Skeletal muscle cell (primary cell): Measurements from ENCODE around the gene PEX11B.
A peak's percentile ranks its signal among the peaks of the same experiment; 100 is the strongest.

ENCODE experiments used
- DNase-seq: peaks from one replicate; pipeline ENCODE4 v3.0.0-alpha.2; 2010; ENCODE audit warnings: low read depth
- H3K4me3 ChIP-seq: 2 replicates; pipeline ENCODE4 v1.5.1; 2011; ENCODE audit warnings: low read depth, mild to moderate bottlenecking, control low read depth, low read length, moderate library complexity

The PEX11B gene

DNA sequence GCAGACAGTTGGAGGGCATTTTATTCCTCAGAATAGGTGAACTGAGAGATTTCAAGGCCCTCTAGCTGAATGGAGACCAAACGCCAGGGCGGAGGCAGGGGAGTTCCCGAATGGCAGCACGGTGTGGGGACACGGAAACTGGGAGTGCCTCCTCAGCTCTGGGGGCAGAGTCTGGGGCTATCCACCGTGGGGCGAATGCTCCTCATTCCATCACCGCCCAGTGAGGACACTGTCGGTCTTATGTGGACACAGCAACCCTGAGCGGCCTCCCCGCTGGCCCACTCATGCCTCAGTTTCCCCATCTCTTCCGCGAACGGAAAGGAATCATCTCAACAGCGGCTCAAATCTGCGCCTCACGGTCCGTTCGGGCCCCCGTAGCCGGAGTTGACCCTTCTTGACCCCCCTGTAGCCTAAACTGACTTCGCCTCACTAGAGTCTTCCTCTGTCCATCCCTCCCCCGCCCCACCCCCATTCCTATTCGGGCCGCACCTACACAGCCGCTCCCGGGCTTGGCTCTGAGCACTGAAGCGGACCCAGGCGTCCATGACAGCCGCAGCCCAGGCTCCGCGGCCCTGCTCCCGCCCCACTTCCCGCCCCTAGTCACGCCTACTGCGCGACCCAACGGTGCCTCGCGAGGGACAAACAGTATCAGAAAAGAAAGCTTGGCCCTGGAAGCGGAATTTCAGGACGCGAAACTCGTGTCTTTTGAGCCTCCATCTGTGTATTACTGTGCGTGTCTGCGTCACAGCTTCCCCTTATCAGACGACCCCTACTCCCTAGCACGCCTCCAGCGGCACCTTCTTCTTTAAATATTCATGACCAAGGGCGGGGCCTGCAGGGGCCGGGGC lies at the start of gene PEX11B:
Gene PEX11B, minus strand, starts transcription at position 574 of the 848 bp plus-strand sequence. Its CDS starts 29 bp downstream, at position 545.
- peak; percentile 54 for DNase-seq
- peak within 1 kb of the TSS; percentile 96 for H3K4me3 ChIP-seq

GRCh38 chr1:145967288-145967687 lies 48.8 kb upstream of the PEX11B start:
- H3K4me3 ChIP-seq: no peak overlapping the region
- DNase-seq: no peak

- no peak for DNase-seq
- peak overlapping the region; percentile 74 for H3K4me3 ChIP-seq
These were observed 46.7 kb upstream of the PEX11B start for GRCh38 chr1:145965119-145965744.

GRCh38 chr1:145964328-145965118 lies 46.0 kb upstream of the PEX11B start, which contains the start of the genes ANKRD34A and POLR3GL:
Gene ANKRD34A, minus strand, starts transcription at chr1:145964575. Its CDS starts 2,816 bp downstream, at chr1:145961759.
Gene POLR3GL, plus strand, starts transcription at chr1:145964690. Its CDS starts 10,176 bp downstream, at chr1:145974866.
- H3K4me3 ChIP-seq: peak within 1 kb of the TSS; percentile 74
- DNase-seq: peak; percentile 71

- DNase-seq: no peak
- peak overlapping the region; percentile 74 for H3K4me3 ChIP-seq
These were observed 44.9 kb upstream of the PEX11B start for GRCh38 chr1:145963265-145964019.

- peak overlapping the region; percentile 64 for H3K4me3 ChIP-seq
- no peak for DNase-seq
These were observed 43.9 kb upstream of the PEX11B start for GRCh38 chr1:145962157-145963102.

DNA sequence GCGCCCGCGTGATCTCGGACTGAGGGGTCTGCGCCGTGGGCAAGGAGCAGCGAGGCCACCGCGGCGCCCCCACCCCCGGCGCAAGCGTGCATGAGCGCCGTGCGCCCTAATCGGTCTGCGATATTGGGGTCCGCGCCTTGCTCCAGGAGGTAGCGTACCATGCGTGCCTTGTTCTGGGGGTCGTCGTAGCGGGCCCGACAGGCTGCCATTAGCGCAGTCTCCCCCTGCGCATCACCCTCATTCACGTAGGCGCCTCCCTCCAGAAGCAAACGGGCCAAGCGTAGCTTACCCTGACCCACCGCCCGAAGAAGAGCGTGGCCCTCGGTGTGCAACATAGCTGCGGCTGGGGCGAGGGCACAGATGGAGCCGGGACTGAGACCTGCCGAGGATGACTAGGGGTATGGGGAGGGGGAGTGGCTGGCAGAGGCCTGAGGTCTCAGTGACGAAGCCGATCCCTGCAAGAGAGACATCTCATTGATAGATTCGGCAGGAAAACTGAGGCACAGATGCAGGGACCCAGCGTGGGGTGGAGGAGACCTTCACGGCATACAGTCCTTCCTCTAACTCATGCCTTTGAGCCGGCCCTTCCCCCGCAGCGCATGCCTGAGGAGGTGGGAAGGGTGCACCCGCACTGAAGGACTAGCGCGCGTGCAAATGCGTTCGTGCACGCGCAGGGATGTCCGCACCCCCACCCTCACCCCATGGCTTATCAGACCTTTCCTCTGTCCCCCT lies 43.1 kb upstream of the PEX11B start:
- no peak for DNase-seq
- H3K4me3 ChIP-seq: peak overlapping the region; percentile 64

- peak overlapping the region; percentile 64 for H3K4me3 ChIP-seq
These were observed 42.5 kb upstream of the PEX11B start for GRCh38 chr1:145961109-145961424.

DNA sequence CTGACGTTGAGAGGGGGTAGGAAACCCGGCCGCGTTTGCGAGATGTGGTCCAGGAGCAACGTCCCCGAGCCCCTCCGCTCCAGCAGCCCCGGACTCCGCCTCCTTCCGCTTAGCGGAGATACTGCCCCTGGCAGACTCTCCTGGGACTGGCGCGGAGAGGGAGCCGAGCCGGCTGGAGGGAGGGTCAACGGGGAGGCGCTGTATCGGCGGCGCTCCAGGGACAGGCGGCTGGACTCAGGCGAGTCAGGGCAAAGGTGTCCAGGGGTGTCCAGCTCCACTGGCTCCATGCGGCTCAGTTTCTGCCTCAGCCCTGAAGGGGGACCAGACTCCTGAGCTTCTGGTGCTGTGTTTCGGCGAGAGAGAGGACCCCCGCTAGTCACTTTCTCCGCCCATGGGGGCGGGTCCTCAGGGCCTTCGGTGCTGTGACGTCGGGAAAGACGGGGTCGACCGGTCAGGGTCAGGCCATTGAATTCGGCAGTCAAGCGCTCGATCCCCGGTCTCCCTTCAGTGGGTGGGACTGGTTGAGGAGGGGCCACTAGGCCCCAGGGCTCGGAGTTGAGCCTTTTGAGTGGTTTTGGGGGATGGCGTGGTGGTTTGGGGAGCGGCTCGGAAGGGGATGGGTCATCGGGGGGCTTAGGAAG lies 42.1 kb upstream of the PEX11B start:
- peak overlapping the region; percentile 64 for H3K4me3 ChIP-seq
- DNase-seq: no peak

More at GRCh38 chr1:145961109-145961424, 42.5 kb upstream of the PEX11B start:
- DNase-seq: no peak

GRCh38 chr1:145959957-145960467 lies 41.5 kb upstream of the PEX11B start:
- DNase-seq: no peak
- peak overlapping the region; percentile 64 for H3K4me3 ChIP-seq

DNA sequence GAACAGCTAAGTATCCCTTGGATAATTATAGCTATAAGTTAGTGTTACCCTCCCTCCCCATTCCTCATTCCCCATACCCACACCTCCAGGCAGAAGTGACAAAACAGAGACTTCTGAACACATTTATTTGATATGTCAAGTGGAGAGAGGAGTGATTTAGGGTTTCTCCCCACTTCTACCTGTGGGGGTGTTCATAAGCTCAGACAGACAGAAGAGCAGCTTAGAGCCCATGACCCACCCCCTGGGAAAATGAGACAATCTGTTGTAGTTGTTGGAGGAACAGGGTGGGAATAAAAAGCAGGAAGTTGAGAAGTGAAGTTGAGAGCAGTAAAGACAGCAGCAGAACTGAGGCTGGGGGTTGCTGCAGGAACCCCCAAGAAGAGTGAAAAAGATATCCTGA lies 40.8 kb upstream of the PEX11B start:
- no peak overlapping the region for H3K4me3 ChIP-seq

GRCh38 chr1:145958734-145959133 lies 40.2 kb upstream of the PEX11B start:
- no peak for DNase-seq
- H3K4me3 ChIP-seq: no peak overlapping the region

More for the DNA sequence above, 40.8 kb upstream of the PEX11B start:
- DNase-seq: no peak

GRCh38 chr1:145957443-145958319 lies 39.2 kb upstream of the PEX11B start, which contains the start of gene LIX1L:
Gene LIX1L, minus strand, starts transcription at chr1:145958017. Its CDS starts 90 bp downstream, at chr1:145957927.
- peak; percentile 91 for DNase-seq

DNA sequence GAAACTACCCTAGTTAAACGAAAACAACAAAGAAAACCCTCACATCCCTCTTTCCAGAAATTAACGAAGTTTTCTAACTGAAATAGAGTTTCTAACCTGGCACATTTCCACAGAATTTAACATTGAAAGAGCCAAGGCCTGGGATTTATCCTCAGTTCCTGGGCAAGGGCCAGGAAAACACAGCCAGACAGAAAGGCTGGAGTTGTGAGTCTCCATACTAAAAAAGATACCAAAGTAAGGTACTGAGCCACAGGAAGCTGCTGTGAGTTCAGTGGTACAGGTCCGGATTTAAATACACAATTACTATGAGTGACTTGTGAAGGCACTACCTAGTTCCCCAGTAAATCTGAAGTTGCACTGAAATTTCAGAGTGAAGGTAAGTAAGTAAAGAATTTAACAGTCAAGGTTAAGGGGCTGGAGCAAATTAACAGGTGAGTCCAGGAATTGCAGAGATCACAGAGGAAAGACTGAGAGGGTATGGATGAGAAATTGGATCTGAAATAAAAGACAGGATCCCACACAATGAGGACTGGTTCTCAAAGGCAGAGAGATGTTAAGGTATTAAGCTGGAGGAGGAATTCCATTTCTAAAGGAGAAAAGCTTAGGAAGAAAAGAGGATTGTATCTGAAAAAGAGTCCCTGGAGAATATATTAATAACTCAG lies 38.4 kb upstream of the PEX11B start:
- DNase-seq: no peak

More at GRCh38 chr1:145957443-145958319, 39.2 kb upstream of the PEX11B start, which contains the start of gene LIX1L:
- peak within 1 kb of the TSS; percentile 75 for H3K4me3 ChIP-seq

DNA sequence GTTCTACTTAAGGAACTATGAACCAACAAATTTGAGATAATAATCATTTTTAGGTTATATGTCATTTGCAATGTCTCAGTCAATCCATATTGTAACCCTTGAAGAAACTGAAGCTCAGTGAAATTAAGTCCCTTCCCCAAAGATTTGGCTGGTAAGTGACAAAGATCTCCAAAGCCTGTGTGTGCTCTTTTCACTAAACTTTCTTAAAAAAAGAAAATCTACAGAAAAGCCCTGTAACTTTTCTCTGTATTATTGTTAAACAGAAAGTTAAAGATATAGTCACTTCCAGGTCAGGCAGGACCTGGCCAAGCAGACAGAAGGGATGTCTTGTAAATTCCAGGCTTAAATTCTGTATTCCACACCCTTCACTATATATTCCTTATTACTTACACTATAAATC lies 37.8 kb upstream of the PEX11B start:
- DNase-seq: no peak
- H3K4me3 ChIP-seq: peak overlapping the region; percentile 75

More for the DNA sequence above, 38.4 kb upstream of the PEX11B start:
- peak overlapping the region; percentile 75 for H3K4me3 ChIP-seq
